Right ventricle myocardium inferior (tissue), 1 donor: ENCODE measurements around the gene OR4D6. TPM values are rescaled to one million over a fixed set of nuclear protein-coding genes. Genes with fewer than 3 reads are reported as not detected.

Experiments
- ATAC-seq: fragments of 200-7000 bp; cut with Tn5 transposase; one replicate; pipeline ENCODE4 v1.9.1; 2020; ENCODE audit warnings: mild to moderate bottlenecking, moderate library complexity
- DNase-seq: peaks from one replicate; pipeline ENCODE4 v3.0.0; 2021; ENCODE audit errors: missing footprints
- intact Hi-C: fragments of 100-400 bp; cut with DNase I; formaldehyde crosslinking; loops from one replicate; pipeline ENCODE4 v1.11.0; 2022
- total RNA-seq: library from RNA; stranded (reverse); fragmentation: NEBNext Ultra II Directional; extraction: Animal tissue kit (Norgen Biotek cat#: 25700); gene quantifications from one replicate; pipeline ENCODE4 v1.2.1, GENCODE V29; 2021
- donor health status: DM: no; HTN: yes; CAD: no; lungs with severe emphysema.

The OR4D6 gene
- total RNA-seq, 1 donor from 2014 or later, result not detected

DNA sequence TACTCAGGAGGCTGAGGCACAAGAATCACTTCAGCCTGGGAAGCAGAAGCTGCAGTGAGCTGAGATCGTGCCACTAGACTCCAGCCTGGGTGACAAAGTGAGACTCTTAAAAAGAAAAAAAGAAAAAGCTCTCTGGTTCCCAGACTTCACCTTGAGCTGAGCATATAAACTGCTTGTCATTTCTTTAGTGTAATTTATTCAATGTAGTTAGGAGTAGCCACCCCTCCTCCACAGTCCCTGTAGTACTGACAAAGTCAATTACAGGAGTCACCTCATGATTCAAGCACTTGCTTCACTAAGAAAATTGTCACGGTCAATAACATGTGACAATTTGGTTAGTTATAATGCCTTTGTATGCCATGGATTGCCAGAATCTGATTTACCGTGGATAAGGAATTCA is 23.6 kb downstream of the OR4D6 start:
- intact Hi-C loops, result no loop called here
- ATAC-seq (no peak), DNase-seq (no peak)

DNA sequence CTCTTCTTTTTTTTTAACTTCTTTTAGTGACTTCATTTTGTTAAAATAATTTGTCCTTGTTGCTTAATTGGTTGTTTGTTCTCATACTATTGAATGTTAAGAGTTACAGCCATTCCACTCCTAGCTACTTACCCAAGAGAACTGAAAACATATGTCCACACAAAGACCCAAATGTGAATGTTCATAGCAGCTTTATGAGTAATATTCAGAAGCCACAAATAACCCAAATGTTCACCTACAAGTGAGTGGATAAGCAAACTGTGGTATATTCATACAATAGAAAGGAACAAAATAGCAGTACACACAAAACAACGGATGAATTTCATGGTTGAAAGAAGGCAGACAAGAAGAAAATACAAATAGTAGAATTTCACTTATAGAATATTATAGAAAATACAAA is 45.2 kb downstream of the OR4D6 start:
- intact Hi-C loops, result no loop called here
- ATAC-seq (no peak), DNase-seq (no peak)

DNA sequence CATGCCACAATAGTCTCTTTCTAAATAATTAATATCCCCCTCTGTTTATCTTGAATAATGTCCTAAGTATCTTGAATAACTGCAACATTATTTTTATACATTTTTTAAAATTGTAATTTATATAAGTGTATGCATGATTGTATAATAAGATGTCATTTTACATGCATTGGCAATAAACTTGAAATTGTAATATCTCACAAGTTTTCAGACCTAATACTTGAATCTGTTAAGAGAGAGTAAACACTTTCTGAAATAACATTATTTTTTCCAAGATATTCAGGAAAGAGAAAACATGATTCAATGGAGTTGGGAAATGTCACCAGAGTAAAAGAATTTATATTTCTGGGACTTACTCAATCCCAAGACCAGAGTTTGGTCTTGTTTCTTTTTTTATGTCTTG is 46.5 kb downstream of the OR4D6 start, which contains the start of gene OR4D11:
Gene OR4D11 (plus strand): TSS at position 301 of the 400 bp plus-strand sequence. CDS start 0 bp downstream, at position 301.
- no peak for DNase-seq
- intact Hi-C loops, result no loop called here
- no peak for ATAC-seq

Other genes with a start within 250 kb of the OR4D6 start
- gene MPEG1, start 244.0 kb upstream of the OR4D6 start, total RNA-seq, result 18.3 TPM
- not detected for gene OR5AN1, start 98.1 kb upstream of the OR4D6 start, total RNA-seq
- not detected for gene OR5A2, start 30.5 kb upstream of the OR4D6 start, total RNA-seq
- gene OR5A1, start 20.5 kb upstream of the OR4D6 start, total RNA-seq, result not detected
- gene OR4D10, start 16.4 kb downstream of the OR4D6 start, total RNA-seq, result not detected
- gene OR4D11, start 46.6 kb downstream of the OR4D6 start, total RNA-seq, result not detected
- not detected for gene OR4D9, start 54.6 kb downstream of the OR4D6 start, total RNA-seq
- 38.5 TPM for gene OSBP, start 158.8 kb downstream of the OR4D6 start, total RNA-seq
- 22.3 TPM for gene PATL1, start 212.1 kb downstream of the OR4D6 start, total RNA-seq